Cardiac fibroblast (primary cell): Measurements from ENCODE around the gene KISS1R.

Experiments used
- DNase-seq, 2 donors: peaks; one replicate each; pipeline versions ENCODE4 v3.0.0 to v3.0.0-alpha.2; 2010; ENCODE audit warnings: low read depth in 2 of 2
- H3K4me3 ChIP-seq, 2 donors: replicated peaks in 1 of 2; 1 replicate in 1 of 2; 2 replicates in 1 of 2; pipeline ENCODE4 v1.5.1; 2011; ENCODE audit warnings: low read depth in 2 of 2, low read length in 2 of 2, mild to moderate bottlenecking in 2 of 2, moderate library complexity in 1 of 2
- CTCF ChIP-seq: IDR thresholded peaks from one replicate; pipeline ENCODE4 v1.5.1; 2011; ENCODE audit warnings: low read depth, mild to moderate bottlenecking, low read length, inconsistent platforms

The KISS1R gene

GRCh38 chr19:934865-935479, 17.8 kb downstream of the KISS1R start:
- no peak overlapping the region for H3K4me3 ChIP-seq
- peak; percentile 64 to 93 for DNase-seq
- TF ChIP-seq CTCF, result peak; percentile 1

- DNase-seq, result no peak
- H3K4me3 ChIP-seq, result no peak overlapping the region
- TF ChIP-seq CTCF, result no peak
Measured at GRCh38 chr19:936175-936546, 19.0 kb downstream of the KISS1R start.

GRCh38 chr19:937259-937694, 20.1 kb downstream of the KISS1R start:
- H3K4me3 ChIP-seq, result no peak overlapping the region
- DNase-seq, result no peak
- no peak for TF ChIP-seq CTCF

GRCh38 chr19:938233-938923, 21.2 kb downstream of the KISS1R start:
- H3K4me3 ChIP-seq, result no peak overlapping the region
- no peak for DNase-seq
- TF ChIP-seq CTCF, result no peak

- no peak for TF ChIP-seq CTCF
- no peak overlapping the region for H3K4me3 ChIP-seq
- DNase-seq, result no peak
Measured at GRCh38 chr19:939439-939838, 22.3 kb downstream of the KISS1R start.

GRCh38 chr19:939922-940321, 22.8 kb downstream of the KISS1R start:
- TF ChIP-seq CTCF, result no peak
- H3K4me3 ChIP-seq, result no peak overlapping the region
- DNase-seq, result no peak
